ENCODE results near the gene TP53I11.

TP53I11 gene

DNA sequence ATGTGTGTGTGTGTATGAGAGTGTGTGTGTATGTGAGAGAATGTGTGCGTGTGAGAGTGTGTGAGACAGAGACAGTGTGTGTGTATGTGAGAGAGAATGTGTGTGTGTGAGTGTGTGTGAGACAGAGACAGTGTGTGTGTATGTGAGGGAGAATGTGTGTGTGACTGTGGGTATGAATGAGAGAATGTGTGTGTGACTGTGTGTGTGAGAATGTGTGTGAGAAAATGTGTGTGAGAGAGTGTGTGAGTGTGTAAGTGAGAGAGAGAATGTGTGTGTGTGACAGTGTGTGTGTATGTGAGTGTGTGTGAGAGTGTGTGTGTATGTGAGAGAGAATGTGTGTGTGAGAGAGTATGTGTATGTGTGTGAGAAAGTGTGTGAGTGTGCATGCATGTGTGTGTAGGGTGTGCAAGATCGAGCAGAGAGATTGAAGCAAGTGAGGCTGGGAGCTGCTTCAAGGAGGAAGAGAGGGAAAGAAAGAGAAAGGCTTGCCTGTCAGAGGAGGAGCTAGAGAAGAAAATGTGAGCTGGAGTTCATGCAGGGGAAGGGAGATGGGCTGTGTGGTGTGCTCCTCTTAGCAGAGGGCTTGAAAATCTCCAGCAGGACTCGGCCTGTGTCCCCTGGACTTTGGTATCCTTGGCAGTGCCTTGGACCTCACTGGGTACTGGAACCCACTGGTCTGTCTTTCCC, 27.7 kb upstream of the TP53I11 start:
- no peak for DNase-seq (ENCODE audit: low read depth)

DNA sequence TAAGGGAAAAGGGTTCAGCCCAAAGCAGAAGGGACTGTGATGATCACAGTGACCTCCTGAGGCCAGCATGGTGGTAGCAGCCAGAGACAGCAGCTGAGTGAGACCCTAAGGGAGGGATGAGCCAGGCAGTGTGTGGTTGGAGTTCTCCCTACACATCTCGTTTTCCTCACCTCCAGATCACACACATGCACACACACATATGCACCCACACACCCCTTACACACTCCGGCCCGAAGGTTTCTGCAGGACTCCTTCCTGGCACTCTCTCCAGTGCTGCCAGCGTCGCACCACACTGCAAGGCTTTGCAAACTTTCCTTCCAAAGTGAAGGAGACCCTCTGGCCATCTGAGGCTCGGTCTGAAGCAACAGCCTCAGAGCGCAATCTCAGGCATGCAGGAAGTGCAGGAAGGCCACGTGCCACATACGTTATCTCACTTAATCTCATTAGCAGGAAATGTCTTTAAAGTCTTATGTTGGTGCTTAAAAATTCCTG, 26.9 kb upstream of the TP53I11 start:
- no peak for DNase-seq (ENCODE audit: low read depth)

DNA sequence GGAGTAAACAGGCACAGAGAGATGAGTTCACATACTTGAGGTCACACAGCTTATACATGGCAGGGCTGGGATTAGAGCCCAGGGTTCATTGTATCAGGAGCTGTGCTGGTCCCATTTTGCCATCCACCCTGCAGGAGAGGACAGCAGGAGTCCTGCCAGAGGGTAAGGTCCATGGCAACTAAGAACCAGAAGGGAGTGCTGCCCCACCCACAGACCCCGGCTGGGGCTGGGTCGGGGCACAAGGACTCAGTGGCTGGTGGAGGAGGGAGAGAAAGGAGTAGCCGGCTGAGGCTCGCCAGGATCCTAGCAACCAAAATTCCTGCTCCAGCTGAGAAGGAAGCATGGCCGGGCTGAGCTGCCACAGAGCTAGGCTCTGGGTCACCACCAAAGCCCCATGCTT, 25.9 kb upstream of the TP53I11 start:
- no peak for DNase-seq (ENCODE audit: low read depth)

DNA sequence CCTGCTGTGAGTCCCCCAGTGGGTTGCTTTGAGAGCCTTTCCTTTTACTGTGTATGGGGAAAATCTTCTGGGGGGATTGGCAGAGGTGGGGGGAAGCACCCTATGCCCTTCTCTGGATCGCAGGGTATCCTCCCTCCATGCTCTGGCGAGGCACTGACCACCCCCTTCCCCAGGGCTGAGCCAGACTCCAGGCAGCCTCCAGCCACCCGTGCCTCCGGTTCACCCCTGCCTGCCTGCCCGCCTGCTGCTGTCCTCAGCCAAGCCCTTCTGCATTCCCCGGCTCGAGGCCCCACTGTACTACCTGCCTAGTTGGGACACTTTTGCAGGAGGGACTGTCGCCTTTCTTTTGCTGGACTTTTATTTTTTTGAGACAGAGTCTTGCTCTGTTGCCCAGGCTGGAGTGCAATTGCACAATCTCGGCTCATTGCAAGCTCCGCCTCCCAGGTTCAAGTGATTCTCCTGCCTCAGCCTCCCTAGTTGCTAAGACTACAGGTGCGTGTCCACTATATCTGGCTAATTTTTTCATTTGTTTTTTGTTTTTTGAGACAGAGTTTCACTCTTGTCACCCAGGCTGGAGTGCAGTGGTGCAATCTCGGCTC, 23.8 kb upstream of the TP53I11 start:
- DNase-seq (ENCODE audit: low read depth), result no peak

DNA sequence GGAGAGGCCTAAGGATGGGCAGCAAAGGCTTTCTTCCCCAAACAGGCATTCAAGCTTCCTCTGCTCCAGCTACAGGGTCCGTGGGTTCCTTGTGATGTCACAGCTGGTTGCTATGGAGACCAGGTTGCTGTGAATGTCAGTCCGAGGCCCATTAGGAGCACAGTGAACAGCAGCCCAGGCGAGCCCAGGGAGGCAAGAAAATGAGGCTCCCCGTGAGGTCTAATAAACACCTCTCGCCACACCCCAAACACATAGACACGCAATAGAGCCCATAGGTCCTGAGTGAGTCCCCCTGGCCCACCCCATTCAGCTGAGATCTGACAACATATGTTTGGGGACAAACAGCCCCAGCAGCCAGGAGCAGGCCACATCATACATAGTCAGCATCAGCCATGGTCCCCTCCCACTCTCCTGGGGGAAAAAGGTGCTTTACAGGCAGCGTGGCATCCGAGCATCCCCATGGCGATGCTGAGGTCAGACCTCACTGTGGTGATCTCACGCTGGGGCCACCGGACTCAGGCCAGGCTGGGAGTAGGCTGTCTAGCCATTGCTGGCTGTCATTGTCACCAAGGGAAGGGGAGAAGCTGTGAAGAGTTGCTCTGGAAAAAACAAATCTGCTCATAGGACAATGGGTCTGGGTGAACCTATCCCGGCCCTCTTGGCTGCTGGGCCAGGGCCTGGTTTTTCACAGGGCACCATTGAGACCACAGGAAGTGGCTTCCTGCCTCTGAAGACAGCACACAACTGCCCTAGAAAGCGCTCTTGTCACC, 23.1 kb upstream of the TP53I11 start:
- DNase-seq (ENCODE audit: low read depth), result no peak

DNA sequence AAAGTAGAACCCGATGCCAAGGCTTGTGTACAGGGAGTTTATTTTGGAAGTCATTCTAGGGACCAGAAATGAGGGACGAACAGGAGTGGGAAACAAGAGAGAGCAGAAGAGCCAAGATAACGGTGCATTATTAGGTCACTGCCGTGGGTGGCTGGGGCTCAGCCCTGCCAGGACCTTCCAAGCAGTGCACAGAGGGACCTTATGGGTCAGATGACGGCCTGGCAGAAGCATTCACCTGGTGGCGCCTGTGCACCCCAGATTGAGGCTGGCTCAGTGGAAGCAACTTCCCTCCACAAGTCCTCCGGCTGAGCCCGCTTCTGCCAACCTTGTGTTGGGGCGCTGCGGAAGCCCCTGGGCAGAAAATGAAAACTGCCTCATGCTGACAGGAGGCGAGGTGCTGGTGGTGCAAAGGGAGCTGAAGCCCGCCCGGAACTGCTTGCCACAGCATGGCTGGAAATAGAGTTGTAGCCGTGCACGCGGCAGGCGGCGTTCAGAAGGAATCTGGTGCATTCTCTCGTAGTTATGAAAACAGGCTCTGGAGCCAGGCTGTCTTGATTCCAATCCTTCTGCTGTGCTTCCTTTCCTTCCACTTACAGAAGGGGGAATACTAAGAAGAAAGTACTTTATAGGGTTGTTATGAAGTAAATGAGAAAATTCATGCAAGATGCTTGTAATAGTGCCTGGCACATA, 22.2 kb upstream of the TP53I11 start:
- DNase-seq (ENCODE audit: low read depth), result no peak

DNA sequence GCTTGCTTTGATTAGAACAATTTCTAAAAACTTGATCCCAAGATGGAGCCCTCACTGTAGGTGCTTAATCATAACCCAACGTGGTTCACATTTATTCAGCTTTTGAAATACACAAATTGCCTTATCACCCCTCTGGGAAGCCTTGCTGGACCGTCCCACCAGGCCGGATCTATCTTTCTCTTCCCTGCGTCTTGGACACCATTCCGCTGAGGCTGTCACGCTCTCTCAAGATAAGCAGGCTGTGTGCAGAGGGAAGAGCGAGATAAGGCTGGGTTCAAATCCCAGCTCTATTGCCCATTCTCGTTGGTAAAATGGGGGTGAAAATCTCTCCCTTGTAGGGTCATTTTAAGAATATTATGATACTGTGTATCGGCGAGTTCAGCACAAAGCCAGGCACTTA, 20.5 kb upstream of the TP53I11 start:
- no peak for DNase-seq (ENCODE audit: low read depth)

DNA sequence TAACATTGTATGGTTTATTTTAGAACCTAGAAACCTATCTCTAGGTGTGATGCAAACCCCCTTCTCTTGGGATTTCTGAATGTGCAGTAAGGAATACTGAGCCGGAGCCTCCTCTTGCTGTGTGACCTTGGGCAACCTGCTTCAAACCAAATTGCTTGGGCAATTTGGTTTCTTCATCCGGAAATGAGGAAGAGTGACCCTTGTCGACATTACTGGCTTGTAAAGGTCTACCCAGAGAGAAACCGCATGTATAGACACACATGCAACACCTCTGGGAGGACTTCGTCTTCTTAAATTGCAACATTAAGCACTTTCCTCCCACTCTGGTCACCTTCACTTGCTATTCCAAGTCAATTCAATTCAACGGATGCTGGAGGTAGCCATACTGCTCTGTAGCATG, 19.6 kb upstream of the TP53I11 start:
- no peak for DNase-seq (ENCODE audit: low read depth)

DNA sequence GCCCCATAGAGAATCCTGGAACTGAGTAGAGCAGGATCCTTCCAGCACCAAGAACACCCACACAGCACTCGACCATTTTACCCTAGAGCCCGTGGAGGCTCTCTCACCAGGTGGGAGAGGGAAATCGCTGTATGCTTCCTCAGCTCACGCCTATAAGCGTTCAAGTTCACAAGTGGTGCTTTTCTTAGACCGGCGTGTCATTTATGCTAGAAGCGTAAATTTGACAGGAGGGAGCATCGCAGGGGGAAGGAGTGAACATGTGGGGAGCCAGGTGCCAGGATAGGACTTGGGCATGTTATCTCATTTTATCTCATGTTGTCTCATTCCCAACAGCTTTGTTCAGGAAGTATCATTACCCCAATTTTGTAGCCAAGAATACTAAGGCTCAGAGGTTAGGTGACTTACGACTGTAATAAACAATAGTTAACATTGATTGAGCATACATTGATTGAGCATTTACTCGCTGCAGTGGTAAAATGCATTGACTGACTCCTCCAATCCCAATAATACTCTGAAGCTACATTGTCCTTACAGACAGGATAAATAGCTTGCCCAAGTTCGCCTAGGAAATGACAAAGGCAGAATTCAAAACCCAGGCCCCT, 19.1 kb upstream of the TP53I11 start:
- no peak for DNase-seq (ENCODE audit: low read depth)

DNA sequence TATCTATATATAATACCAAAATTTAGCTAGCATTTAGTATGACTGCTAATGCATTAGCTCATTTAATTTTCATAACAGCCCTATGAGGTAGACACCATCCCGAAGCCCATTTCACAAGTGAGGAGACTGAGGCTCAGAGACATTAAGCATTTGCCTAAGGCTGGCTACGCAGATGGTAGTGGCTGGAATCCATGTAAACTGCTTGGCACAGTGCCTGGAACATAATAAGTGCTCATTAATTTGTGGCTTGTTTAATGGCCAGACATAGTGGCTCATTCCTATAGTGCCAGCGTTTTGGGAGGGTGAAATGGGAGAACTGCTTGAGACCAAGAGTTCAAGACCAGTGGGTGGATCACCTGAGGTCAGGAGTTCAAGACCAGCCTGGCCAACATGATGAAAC, 17.8 kb upstream of the TP53I11 start:
- no peak for DNase-seq (ENCODE audit: low read depth)

DNA sequence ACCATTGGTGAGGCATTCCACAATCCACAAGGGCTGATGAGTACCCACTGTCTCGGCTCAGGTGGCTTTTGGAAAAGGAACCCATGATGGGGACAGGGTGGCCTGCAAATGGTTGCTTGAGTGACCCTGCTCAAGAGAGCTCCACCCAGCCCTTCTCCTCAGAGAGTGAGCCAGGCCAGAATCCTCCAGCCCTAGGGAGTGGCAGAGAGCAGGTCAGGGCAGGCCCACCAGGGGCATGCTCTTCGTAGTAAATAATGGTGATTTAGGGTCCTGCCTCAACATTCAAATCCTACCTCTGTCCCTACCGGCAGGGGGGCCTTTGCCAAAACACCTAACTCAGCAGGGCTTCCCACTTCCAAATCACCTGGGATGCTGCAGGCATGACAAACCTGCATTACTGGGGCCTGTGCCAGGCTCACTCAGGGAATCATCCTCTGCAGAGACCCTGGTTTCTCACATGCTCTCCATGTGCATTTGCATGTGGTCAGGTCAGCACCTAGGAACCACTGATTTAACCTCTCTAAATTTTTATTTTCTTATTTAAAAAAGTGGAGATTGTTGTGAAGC, 17.3 kb upstream of the TP53I11 start:
- no peak for DNase-seq (ENCODE audit: low read depth)

DNA sequence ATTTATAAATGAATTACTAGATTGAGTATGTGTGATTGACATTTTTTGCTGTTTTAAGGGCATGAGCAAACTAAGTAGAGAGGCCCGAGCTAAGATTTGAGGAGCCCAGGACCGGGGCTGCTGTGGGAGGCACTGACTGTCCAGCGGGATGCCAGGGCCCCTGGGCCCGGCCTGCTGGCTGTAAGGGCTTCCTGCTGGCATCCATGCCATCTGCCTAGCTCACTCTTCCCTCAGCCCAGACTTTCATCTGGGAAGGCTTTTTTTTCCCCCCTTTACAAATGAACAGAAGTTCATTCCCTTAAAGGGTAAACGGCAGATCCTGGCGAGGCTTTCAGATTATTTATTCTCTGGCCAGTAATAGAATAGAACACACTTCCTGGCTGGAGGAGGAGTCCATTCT, 16.0 kb upstream of the TP53I11 start:
- DNase-seq (ENCODE audit: low read depth), result no peak

DNA sequence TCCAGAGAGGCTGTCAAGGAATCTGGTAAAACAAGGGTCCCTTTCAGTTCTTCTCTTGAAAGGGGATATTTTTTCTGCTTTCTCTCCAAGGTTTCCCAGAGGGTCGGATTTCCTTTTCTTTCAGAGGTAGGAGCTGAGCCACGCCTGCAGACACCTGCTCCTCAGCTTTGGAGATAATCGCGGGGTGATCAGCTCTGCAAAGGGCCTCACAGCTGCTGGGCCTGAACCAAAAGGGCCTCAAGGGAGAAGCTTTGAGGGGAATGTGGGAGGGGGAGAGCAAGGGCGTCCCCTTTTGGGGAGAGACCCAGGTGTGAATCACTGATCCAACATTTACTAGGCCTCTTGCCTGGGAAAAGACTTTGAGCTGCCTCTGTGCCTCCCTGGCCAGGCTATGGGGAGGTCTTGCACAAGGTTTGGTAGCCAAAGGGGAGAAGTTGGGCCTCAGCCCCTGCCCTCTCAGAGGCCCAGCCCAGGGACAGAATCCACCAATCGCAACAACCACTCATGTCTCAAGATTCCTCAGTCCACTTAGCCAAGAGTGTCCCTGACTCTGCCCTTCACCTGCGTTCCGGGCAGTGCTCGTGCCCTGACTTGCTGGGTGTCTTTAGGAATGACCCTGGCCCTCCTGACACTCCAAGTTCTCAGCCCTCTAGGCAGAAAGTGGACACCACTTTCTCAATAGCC, 14.0 kb upstream of the TP53I11 start:
- DNase-seq (ENCODE audit: low read depth), result no peak

DNA sequence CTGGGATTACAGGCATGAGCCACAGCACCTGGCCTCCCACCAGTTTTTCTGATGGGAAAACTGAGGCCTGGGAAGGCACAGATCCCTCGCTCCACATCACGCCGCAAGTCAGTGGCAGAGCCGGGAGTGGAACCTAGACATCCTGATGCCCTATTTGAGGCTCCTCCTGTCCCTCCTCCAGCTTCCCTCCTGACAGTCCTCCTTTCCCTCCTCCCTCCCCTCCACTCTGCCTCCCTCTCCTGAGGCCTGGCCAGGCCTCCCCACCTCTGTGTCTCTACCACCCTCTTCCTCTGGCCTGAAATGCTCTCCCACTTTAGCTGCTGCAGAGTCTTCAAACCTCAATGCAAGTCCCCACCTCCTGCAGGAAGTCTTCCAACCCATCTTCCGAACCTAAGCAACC, 13.3 kb upstream of the TP53I11 start:
- no peak for DNase-seq (ENCODE audit: low read depth)

DNA sequence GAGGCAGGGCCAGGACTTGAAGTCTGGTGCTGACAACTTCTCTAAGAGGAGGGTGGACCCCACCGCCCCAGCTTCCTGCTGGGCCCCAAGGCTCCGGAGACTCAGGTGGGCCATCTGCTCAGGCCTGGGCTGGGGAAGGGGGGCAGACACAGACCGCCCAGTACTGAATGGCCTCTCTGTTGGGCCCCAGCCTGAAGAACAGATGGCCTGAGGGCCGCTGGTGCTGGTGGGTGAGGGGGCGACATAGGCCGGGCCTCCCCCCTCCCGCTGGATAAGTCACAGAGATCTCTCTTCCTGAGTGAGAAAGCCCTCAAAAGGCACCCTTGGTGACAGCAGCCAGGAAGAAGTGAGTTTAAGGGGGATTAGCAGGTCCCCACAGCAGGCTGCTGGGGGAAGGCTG, 12.5 kb upstream of the TP53I11 start:
- no peak for DNase-seq (ENCODE audit: low read depth)

DNA sequence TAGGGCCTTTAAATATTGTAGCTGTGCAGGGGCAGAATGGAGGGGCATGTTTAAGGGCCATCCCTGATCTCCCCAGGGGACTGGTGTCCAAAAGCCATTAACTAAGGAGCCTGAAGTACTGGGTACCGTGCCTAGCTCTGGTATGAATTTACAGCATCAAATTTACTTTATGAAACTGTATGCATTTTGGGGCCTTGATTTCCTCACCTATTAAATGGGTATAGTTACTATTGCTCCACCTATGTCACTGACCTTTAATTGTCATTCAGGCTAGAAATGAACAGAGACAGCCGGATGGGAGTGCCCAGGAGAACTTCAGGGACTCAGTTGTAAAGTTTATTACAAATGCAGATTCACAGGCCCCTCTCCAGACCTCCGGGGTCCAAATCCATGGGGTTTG, 11.8 kb upstream of the TP53I11 start:
- no peak for DNase-seq (ENCODE audit: low read depth)

DNA sequence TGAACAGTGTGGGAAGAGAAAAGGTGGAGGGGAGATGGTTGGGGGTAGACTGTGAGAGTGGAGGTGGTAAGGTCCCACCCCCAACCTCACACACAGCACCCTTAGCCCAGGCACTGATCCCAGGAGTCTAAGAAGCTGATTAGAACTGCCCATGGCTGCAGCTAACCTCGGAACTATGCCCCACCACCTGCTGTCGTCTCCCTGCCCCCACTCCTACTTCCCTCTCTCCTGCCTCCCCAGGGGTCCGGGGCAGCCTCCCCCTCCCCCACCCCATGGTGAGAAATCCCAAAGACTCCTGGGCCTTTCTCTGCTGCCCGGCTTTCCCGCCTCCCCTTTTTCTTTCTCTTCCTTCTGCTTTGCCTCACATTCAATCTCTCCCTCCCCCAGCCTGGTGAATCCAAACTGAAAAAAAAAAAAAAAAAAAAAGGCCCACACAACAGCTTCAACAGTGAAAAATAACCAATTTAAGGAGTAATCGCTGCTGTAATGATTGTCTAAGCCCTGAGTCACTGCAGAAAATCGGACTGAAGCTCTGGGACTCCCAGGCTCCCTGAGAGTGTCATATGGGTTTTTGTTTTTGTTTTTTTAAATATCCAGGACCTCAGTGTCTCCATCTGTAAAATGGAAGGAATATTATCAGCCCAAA, 9.6 kb upstream of the TP53I11 start:
- no peak for DNase-seq (ENCODE audit: low read depth)

DNA sequence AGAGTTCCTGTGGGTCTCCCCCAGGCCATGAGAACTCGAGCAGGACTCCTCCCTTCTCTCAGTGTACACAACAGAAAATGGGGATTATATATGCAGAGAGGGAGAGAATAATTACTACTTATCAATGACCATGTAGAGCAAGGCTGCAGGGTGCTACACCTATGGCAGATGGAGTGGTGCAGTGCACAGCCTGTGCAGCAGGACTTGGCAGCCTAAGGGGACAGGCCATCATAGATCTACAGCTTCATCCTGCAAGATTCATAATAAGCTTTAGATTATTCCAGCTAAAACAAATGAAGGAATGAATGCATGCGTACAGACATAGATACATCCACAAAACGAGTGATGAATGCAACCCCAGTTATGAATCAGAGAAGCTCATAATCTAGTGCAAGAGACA, 8.4 kb upstream of the TP53I11 start:
- no peak for DNase-seq (ENCODE audit: low read depth)

DNA sequence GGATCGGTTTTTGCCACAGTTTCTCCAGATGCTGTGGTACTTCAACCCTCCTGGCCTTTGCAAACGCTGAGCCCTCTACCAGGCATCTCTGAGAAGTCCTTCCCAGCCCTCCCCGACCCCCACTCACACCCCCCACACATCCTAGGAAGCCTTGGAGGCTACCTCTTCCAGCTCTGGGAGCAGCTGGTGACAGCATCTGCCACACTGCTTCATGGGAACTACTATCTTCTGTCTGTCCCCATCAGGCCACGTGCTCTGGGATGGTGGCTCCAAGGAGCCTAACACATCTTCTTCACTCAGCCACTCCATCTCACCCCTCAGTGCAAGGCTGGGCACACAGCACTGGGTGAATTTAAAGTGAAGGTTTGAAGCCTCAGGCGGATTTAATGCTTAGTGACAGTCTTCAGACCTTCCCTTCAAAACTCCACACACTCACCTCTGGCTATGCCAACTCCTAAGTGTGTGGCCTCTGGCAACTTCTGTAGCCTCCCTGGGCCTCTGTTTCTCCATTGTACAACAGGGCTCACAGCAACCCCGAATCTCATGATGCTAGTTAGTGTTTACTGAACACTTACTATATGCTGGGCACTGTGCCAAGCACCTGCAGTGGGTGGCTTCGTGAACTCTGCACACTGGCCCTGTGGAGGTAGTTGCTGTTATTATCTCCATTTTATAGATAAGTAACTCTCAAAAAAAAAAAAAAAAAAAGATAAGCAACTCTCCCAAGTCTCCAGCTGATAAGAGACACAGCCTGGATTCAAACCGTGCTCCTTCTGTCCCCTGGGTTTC, 7.3 kb upstream of the TP53I11 start:
- DNase-seq (ENCODE audit: low read depth), result no peak

DNA sequence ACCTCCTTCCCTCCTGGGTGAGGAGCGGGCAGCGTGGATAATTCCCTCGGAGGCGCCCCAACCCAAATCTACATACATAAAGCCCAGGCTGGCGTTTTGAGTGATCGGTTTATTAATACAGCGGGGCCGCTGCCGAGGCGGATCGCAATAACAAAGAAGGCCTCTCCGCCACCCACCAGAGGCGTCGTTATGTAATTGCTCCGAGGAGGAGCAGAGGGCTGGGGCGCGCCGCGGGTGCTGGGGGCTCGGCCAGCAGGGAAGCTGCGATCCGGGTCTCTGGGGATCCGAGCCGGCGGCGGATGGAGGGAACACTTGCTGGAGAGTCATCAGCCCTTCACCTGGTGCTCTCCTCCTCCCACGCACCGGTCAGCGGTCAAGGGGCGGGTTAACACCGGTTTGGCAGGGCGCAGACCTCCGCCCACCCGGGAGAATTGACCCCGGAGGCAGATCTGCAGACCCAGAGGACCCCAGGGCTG, 6.4 kb upstream of the TP53I11 start:
- DNase-seq (ENCODE audit: low read depth), result no peak
